HG02759 (cell line): ENCODE results near the gene EPHX1.
A peak's percentile ranks its signal among the peaks of the same experiment; 100 is the strongest.
"Not testable (repeated sequence)": the region's sequence is repeated elsewhere in the genome, so short reads cannot be mapped to it uniquely, and the experiment has no call there.

ENCODE experiments used
- ATAC-seq: cut with Tn5 transposase; IDR thresholded peaks from one replicate; pipeline ENCODE4 v1.9.1; 2021; ENCODE audit warnings: mild to moderate bottlenecking, moderate library complexity; ENCODE audit not compliant: unreplicated experiment

Gene EPHX1

GRCh38 chr1:225809842-225810578 lies at the start of gene EPHX1:
EPHX1 (plus strand) TSS chr1:225810124; CDS start chr1:225828730, 18,606 bp downstream.
- peak; percentile 97 for ATAC-seq

- no peak for ATAC-seq
Observed at GRCh38 chr1:225760531-225760930, 49.4 kb upstream of the EPHX1 start.

- not testable (repeated sequence) for ATAC-seq
Observed at GRCh38 chr1:225761395-225761794, 48.5 kb upstream of the EPHX1 start.

- no peak for ATAC-seq
Observed at GRCh38 chr1:225762002-225762441, 47.9 kb upstream of the EPHX1 start.

- no peak for ATAC-seq
Observed at GRCh38 chr1:225762444-225762843, 47.5 kb upstream of the EPHX1 start.

GRCh38 chr1:225763716-225764548 lies 46.0 kb upstream of the EPHX1 start:
- ATAC-seq = no peak

GRCh38 chr1:225765982-225766674 lies 43.8 kb upstream of the EPHX1 start:
- no peak for ATAC-seq

GRCh38 chr1:225766967-225767633 lies 42.8 kb upstream of the EPHX1 start:
- ATAC-seq = no peak

GRCh38 chr1:225767634-225768540 lies 42.0 kb upstream of the EPHX1 start:
- ATAC-seq = no peak

GRCh38 chr1:225768662-225769426 lies 41.1 kb upstream of the EPHX1 start:
- no peak for ATAC-seq

GRCh38 chr1:225769687-225770086 lies 40.2 kb upstream of the EPHX1 start:
- no peak for ATAC-seq

- no peak for ATAC-seq
Observed at GRCh38 chr1:225770561-225771248, 39.2 kb upstream of the EPHX1 start.

- no peak for ATAC-seq
Observed at GRCh38 chr1:225771661-225772322, 38.1 kb upstream of the EPHX1 start.

GRCh38 chr1:225772323-225772768 lies 37.6 kb upstream of the EPHX1 start:
- ATAC-seq = no peak

GRCh38 chr1:225772848-225773247 lies 37.1 kb upstream of the EPHX1 start:
- no peak for ATAC-seq

GRCh38 chr1:225774281-225775147 lies 35.4 kb upstream of the EPHX1 start:
- ATAC-seq = no peak

- no peak for ATAC-seq
Observed at GRCh38 chr1:225776294-225776693, 33.6 kb upstream of the EPHX1 start.
